Measurements from ENCODE around the gene NCOR2. TPM values are rescaled to one million over a fixed set of nuclear protein-coding genes. Genes with fewer than 3 reads are reported as not detected.
A peak's percentile ranks its signal among the peaks of the same experiment; 100 is the strongest.

Gene NCOR2
- total and polyA plus RNA-seq, 2 donors (not counting 1 experiment from before 2014, with no cell fraction given): 25.9 to 144 TPM

DNA sequence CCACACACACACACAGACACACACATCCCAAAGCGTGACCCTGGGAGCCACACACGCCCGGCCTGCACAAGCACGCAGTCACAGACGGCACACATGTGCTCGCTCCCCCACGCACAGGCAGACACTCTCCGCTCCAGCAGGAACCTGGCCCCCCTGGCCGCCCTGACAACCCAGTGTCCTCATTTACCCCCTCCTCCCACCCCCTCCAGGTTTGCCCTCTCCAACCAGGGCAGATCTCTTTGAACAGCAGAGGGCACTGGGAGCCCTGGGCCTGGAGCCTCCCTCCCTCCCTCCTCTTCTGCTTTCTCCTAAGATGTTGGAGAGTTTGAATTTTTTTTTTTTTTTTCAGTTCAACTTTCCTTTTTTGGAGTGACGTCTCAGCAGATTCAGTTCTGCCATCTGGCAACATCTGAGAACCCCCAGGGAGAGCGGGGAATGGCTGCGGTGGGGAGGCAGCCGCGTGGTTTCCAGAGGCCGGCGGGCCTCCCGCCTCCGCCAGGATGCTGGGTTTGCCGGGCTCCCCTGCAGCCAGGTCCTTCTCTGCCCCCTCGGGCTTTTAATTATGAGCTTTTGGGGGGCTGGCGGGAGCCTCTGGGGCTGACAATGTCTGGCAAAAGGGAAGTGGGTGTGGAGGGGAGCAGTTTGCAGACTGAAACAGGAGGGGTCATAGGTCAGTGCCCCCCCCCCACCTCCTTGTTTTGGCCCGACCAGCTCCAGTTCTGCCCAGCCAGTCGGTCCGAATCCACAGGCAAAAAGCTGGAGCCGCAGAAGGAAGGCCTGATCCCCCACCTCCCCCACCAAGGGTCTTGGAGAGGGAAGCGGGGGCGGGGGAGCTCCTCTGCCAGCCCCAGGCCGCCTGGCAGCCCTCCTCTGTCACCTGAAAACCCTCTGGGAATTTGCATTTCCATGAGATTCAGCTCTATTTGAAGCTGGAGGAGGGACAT lies 1.3 kb upstream of the NCOR2 start:
- peak overlapping the region; percentile 82 for H2AFZ ChIP-seq (ENCODE audit: insufficient read depth, low read depth, low read length, poor library complexity, severe bottlenecking)

More for the DNA sequence above, 1.3 kb upstream of the NCOR2 start:
- Histone ChIP-seq H3K4me3 (ENCODE audit: control extremely low read depth in 1 of 5, extremely low read depth in 1 of 5, insufficient read depth in 1 of 5, low read depth in 2 of 5, low read length in 4 of 5) (peak overlapping the region in 4 of 5 experiments; percentile 1 to 71 (median 64)), H3K9me3 (ENCODE audit: control extremely low read depth in 1 of 3, control insufficient read depth in 2 of 3, insufficient read depth in 1 of 3, low read length in 2 of 3) (no peaks in the 10 kb centered on the region), H3K4me1 (ENCODE audit: control insufficient read depth in 2 of 2, insufficient read depth in 2 of 2, low read length in 2 of 2) (peaks cover 24 to 43% of the 10 kb centered on the region in 2 donors), H3K4me2 (replicated peaks; ENCODE audit: low read depth, low read length, poor library complexity, severe bottlenecking) (peak overlapping the region; percentile 99), H3K79me2 (ENCODE audit: control insufficient read depth, insufficient read depth, low read length) (peaks cover 38% of the 10 kb centered on the region), H3K9ac (ENCODE audit: low read length) (peak overlapping the region; percentile 83), H3K36me3 (replicated peaks in 1 of 2; ENCODE audit: control extremely low read depth in 1 of 2, control insufficient read depth in 1 of 2, extremely low read depth in 1 of 2, insufficient read depth in 2 of 2, low read length in 1 of 2) (no peaks in the 10 kb centered on the region), H3K27me3 (replicated peaks in 1 of 4; ENCODE audit: control extremely low read depth in 1 of 4, control insufficient read depth in 3 of 4, insufficient read depth in 4 of 4, low read length in 3 of 4) (no peaks in the 10 kb centered on the region), H3K27ac (ENCODE audit: low read length in 2 of 2) (no peak overlapping the region), H4K20me1 (ENCODE audit: control insufficient read depth, insufficient read depth, low read length, poor library complexity, severe bottlenecking) (peaks cover 32% of the 10 kb centered on the region)
- CTCF ChIA-PET: interaction anchor here (0.8 kb wide), 1 partner anchor 75 kb away, joined by 3 read pairs; no protein-coding TSS in a partner anchor
- Mint-ChIP-seq H3K4me1 (peaks cover 31% of the 10 kb centered on the region), H3K9me3 (ENCODE audit: insufficient read depth) (no peaks in the 10 kb centered on the region), H3K27me3 (no peaks in the 10 kb centered on the region), H3K4me3 (peak overlapping the region; percentile 86), H3K27ac (peak overlapping the region; percentile 82)
- peak; percentile 37 for ATAC-seq (ENCODE audit: low read depth)
- POLR2A ChIA-PET: interaction anchor here (0.7 kb wide), 1 partner anchor 28 kb away, joined by 6 read pairs; no protein-coding TSS in a partner anchor
- 5% methylated on average over 13 of the region's 28 CpGs for WGBS (ENCODE audit: insufficient coverage)
- intact Hi-C loops (cut with micrococcal nuclease): loop anchor here (1.0 to 10.0 kb wide), 6 partner anchors 24 to 356 kb away; no protein-coding TSS in a partner anchor
- peak; percentile 85 for DNase-seq
- TF ChIP-seq, protein P1, sequence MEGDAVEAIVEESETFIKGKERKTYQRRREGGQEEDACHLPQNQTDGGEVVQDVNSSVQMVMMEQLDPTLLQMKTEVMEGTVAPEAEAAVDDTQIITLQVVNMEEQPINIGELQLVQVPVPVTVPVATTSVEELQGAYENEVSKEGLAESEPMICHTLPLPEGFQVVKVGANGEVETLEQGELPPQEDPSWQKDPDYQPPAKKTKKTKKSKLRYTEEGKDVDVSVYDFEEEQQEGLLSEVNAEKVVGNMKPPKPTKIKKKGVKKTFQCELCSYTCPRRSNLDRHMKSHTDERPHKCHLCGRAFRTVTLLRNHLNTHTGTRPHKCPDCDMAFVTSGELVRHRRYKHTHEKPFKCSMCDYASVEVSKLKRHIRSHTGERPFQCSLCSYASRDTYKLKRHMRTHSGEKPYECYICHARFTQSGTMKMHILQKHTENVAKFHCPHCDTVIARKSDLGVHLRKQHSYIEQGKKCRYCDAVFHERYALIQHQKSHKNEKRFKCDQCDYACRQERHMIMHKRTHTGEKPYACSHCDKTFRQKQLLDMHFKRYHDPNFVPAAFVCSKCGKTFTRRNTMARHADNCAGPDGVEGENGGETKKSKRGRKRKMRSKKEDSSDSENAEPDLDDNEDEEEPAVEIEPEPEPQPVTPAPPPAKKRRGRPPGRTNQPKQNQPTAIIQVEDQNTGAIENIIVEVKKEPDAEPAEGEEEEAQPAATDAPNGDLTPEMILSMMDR (IDR thresholded peaks at IDR 0.05): no peak
- no peak for TF ChIP-seq EZH2 (IDR thresholded peaks at IDR 0.05; ENCODE audit: borderline replicate concordance, insufficient read depth, low read depth, low read length, poor library complexity, severe bottlenecking)

All from B cell (primary cell).